HepG2 (cell line): ENCODE results near the gene SULT2B1. TPM values are rescaled to one million over a fixed set of nuclear protein-coding genes. Genes with fewer than 3 reads are reported as not detected.
A peak's percentile ranks its signal among the peaks of the same experiment; 100 is the strongest.

ENCODE experiments used
- ARNT ChIP-seq: fragments of 450-650 bp; IDR thresholded peaks from 2 replicates; pipeline ENCODE4 v1.6.1; 2017
- CHD2 ChIP-seq: IDR thresholded peaks from 2 replicates; pipeline ENCODE4 v1.6.1; 2011; ENCODE audit warnings: low read depth, low read length, improper control_type of control experiment
- FOSL2 ChIP-seq: sonication (generic); formaldehyde crosslinking; IDR thresholded peaks from 2 replicates; pipeline ENCODE4 v1.4.0; 2020; ENCODE audit warnings: missing genetic modification reagents
- HDAC1 ChIP-seq: sonication (generic); formaldehyde crosslinking; IDR thresholded peaks from 2 replicates; pipeline ENCODE4 v1.5.1; 2020; ENCODE audit warnings: mild to moderate bottlenecking, missing genetic modification reagents
- HDAC2 ChIP-seq: sonication (generic); formaldehyde crosslinking; IDR thresholded peaks from 2 replicates; pipeline ENCODE4 v1.4.0; 2020; ENCODE audit warnings: missing genetic modification reagents
- HNRNPK ChIP-seq: fragments of 200-400 bp; formaldehyde crosslinking; IDR thresholded peaks from 2 replicates; pipeline ENCODE4 v1.6.1; 2018; ENCODE audit warnings: low read length, low read depth, moderate library complexity, mild to moderate bottlenecking; ENCODE audit not compliant: poor library complexity, severe bottlenecking
- KDM2A ChIP-seq: sonication (generic); formaldehyde crosslinking; IDR thresholded peaks from 2 replicates; pipeline ENCODE4 v1.4.0; 2020; ENCODE audit warnings: low read depth, missing genetic modification reagents, borderline replicate concordance
- MTA3 ChIP-seq: sonication (generic); formaldehyde crosslinking; IDR thresholded peaks from 2 replicates; pipeline ENCODE4 v1.4.0; 2020; ENCODE audit warnings: missing genetic modification reagents
- NCOR1 ChIP-seq: fragments of 200-600 bp; sonication (generic); IDR thresholded peaks from 2 replicates; pipeline ENCODE4 v1.7.0; 2017; ENCODE audit warnings: antibody characterized with exemption, low read length, borderline replicate concordance
- NFKB2 ChIP-seq: sonication (generic); formaldehyde crosslinking; IDR thresholded peaks from 2 replicates; pipeline ENCODE4 v1.4.0; 2020; ENCODE audit warnings: missing genetic modification reagents, borderline replicate concordance
- NR2C2 ChIP-seq: sonication (generic); formaldehyde crosslinking; IDR thresholded peaks from 2 replicates; pipeline ENCODE4 v1.4.0; 2020; ENCODE audit warnings: missing genetic modification reagents, mild to moderate bottlenecking, moderate library complexity, borderline replicate concordance
- SATB2 ChIP-seq: sonication (generic); formaldehyde crosslinking; IDR thresholded peaks from 2 replicates; pipeline ENCODE4 v1.5.0; 2020; ENCODE audit warnings: missing genetic modification reagents
- SETDB1 ChIP-seq: sonication (generic); formaldehyde crosslinking; IDR thresholded peaks from 2 replicates; pipeline ENCODE4 v1.5.1; 2020; ENCODE audit warnings: missing genetic modification reagents, mild to moderate bottlenecking, borderline replicate concordance
- SMAD1 ChIP-seq: sonication (generic); formaldehyde crosslinking; IDR thresholded peaks from 2 replicates; pipeline ENCODE4 v1.4.0; 2020; ENCODE audit warnings: missing genetic modification reagents, low read depth, mild to moderate bottlenecking, borderline replicate concordance
- SMAD3 ChIP-seq: sonication (generic); formaldehyde crosslinking; IDR thresholded peaks from 2 replicates; pipeline ENCODE4 v1.4.0; 2020; ENCODE audit warnings: missing genetic modification reagents
- SUZ12 ChIP-seq: fragments of 150-350 bp; IDR thresholded peaks from 2 replicates; pipeline ENCODE4 v1.6.1; 2014; ENCODE audit warnings: low read depth, low read length
- U2AF1 ChIP-seq: fragments of 200-400 bp; formaldehyde crosslinking; optimal IDR thresholded peaks from 2 replicates; pipeline ENCODE3; 2017; ENCODE audit warnings: mild to moderate bottlenecking, low read depth, low read length
- ZNF263 ChIP-seq: sonication (generic); formaldehyde crosslinking; IDR thresholded peaks from 2 replicates; pipeline ENCODE4 v1.4.0; 2020; ENCODE audit warnings: missing genetic modification reagents
- ZNF431 ChIP-seq: sonication (generic); formaldehyde crosslinking; IDR thresholded peaks from 2 replicates; pipeline ENCODE4 v1.9.0; 2022; ENCODE audit warnings: missing genetic modification reagents, low read depth, mild to moderate bottlenecking, borderline replicate concordance
- ZNF546 ChIP-seq: sonication (generic); formaldehyde crosslinking; conservative IDR thresholded peaks from 2 replicates; pipeline ENCODE4 v1.8.1; 2023; ENCODE audit warnings: mild to moderate bottlenecking, missing genetic modification reagents
- ZNF704 ChIP-seq: sonication (generic); formaldehyde crosslinking; IDR thresholded peaks from 2 replicates; pipeline ENCODE4 v1.8.1; 2023; ENCODE audit warnings: mild to moderate bottlenecking, inconsistent platforms, moderate library complexity, missing genetic modification reagents, borderline replicate concordance
- ZNF746 ChIP-seq: sonication (generic); formaldehyde crosslinking; IDR thresholded peaks from 2 replicates; pipeline ENCODE4 v1.8.0; 2022; ENCODE audit warnings: mild to moderate bottlenecking, missing genetic modification reagents
- ZNF772 ChIP-seq: sonication (generic); formaldehyde crosslinking; IDR thresholded peaks from 2 replicates; pipeline ENCODE4 v1.5.0; 2020; ENCODE audit warnings: mild to moderate bottlenecking, missing genetic modification reagents
- polyA plus RNA-seq, 8 experiments: library from polyadenylated mRNA; depleted of rRNA in 3 of 8; stranded (reverse) in 7 of 8; unstranded in 1 of 8; fragments of >200 nt; fragmentation: Illumina TruSeq in 4 of 8; extraction: Trizol in 4 of 8; gene quantifications; 2 replicates each; pipeline versions ENCODE4 v1.2.1 to v1.2.3, GENCODE V29; 2011 to 2016; ENCODE audit warnings: low read depth in 4 of 8, missing spikeins in 1 of 8, mixed read lengths in 1 of 8; ENCODE audit not compliant: insufficient read depth in 1 of 8
- total RNA-seq, 5 experiments: library from RNA; depleted of rRNA; stranded (reverse); fragments of >200 nt; fragmentation: Illumina TruSeq; extraction: Trizol; gene quantifications; 2 replicates each; pipeline ENCODE4 v1.2.3, GENCODE V29; 2016; ENCODE audit warnings: low read depth in 1 of 5
- TF ChIP-seq, protein P1 (sequence below): sonication (generic); formaldehyde crosslinking; IDR thresholded peaks from 2 replicates; pipeline ENCODE4 v1.5.0; 2020; ENCODE audit warnings: mild to moderate bottlenecking, missing genetic modification reagents
- TF ChIP-seq, protein P2 (sequence below): IDR thresholded peaks from 2 replicates; pipeline ENCODE4 v1.6.1; 2016; ENCODE audit warnings: control low read depth
- TF ChIP-seq, protein P3 (sequence below): IDR thresholded peaks from 2 replicates; pipeline ENCODE4 v1.6.1; 2016

SULT2B1 gene
- total and polyA plus RNA-seq, 2 of the 13 experiments (the other 11 are each of a cell fraction or from before 2014, with no cell fraction given), result 0.13 TPM; not detected in 1

DNA sequence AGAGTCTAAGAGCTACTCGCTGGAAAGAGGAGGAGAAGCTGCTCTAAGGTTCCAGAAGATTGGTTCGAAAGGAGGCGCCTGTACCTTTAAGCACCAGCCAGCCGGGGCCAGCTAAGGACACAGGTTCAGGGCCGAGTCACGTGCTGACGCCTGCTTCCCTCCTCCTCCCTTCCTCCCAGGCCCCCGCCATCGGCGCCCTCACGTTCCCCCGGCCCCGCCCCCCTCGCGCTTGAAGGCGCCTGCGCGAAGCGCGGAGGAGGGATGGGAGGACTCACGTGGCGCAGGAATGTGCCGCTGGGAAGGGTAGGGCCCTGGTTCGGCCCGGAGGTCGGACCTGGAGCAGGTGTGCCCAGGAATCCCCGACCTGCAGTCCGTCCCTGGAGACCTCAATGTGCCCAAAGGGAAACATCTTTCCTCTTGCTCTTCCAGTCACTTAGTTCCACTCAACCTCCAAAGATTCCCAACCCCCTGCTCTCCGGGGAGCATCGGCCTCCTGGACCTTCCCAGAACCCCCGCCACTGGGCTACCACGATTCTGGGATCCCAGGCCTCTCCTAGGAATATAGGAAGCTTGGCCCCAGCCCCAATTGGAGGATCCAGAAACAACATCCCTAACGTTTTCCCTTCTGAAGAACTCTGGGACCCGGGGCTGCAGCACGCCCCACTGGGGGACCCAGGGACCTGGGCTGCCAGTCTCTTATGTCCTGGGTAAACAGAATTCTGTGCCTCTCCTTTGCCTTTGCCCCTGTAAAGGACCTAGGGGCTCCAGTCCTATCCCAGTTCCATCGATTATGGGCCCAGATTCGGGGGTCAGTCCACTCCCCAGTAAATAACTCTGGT lies 82.7 kb downstream of the SULT2B1 start (continued):
- TF ChIP-seq, protein P1, sequence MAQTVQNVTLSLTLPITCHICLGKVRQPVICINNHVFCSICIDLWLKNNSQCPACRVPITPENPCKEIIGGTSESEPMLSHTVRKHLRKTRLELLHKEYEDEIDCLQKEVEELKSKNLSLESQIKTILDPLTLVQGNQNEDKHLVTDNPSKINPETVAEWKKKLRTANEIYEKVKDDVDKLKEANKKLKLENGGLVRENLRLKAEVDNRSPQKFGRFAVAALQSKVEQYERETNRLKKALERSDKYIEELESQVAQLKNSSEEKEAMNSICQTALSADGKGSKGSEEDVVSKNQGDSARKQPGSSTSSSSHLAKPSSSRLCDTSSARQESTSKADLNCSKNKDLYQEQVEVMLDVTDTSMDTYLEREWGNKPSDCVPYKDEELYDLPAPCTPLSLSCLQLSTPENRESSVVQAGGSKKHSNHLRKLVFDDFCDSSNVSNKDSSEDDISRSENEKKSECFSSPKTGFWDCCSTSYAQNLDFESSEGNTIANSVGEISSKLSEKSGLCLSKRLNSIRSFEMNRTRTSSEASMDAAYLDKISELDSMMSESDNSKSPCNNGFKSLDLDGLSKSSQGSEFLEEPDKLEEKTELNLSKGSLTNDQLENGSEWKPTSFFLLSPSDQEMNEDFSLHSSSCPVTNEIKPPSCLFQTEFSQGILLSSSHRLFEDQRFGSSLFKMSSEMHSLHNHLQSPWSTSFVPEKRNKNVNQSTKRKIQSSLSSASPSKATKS (CRISPR knock-in tag), result 0 out of 2 replicates have a peak, but pooled peaks have one; percentile 20
- TF ChIP-seq SMAD3, result no peak
- TF ChIP-seq ZNF772 (CRISPR knock-in tag), result no peak
- TF ChIP-seq CHD2, result peak; percentile 48; the same call in 1 of the 2 replicates
- TF ChIP-seq ZNF704, result 0 out of 2 replicates have a peak, but pooled peaks have one; percentile 4
- TF ChIP-seq ZNF746, result peak; percentile 93
- peak; percentile 55; the same call in 1 of the 2 replicates for TF ChIP-seq HDAC2
- no peak for TF ChIP-seq ZNF431 (CRISPR knock-in tag)
- TF ChIP-seq, protein P2, sequence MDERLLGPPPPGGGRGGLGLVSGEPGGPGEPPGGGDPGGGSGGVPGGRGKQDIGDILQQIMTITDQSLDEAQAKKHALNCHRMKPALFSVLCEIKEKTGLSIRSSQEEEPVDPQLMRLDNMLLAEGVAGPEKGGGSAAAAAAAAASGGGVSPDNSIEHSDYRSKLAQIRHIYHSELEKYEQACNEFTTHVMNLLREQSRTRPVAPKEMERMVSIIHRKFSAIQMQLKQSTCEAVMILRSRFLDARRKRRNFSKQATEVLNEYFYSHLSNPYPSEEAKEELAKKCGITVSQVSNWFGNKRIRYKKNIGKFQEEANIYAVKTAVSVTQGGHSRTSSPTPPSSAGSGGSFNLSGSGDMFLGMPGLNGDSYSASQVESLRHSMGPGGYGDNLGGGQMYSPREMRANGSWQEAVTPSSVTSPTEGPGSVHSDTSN, result no peak
- TF ChIP-seq HNRNPK, result peak; percentile 23
- TF ChIP-seq NFKB2, result peak; percentile 90; the same call in 1 of the 2 replicates
- no peak for TF ChIP-seq SUZ12
- TF ChIP-seq SATB2 (CRISPR knock-in tag), result no peak
- TF ChIP-seq SMAD1 (CRISPR knock-in tag), result no peak
- TF ChIP-seq ZNF263 (CRISPR knock-in tag), result peak; percentile 100
- TF ChIP-seq SETDB1, result no peak
- peak; percentile 50 for TF ChIP-seq HDAC1
- peak; percentile 40; the same call in 1 of the 2 replicates for TF ChIP-seq FOSL2 (CRISPR knock-in tag)
- TF ChIP-seq MTA3, result no peak
- no peak for TF ChIP-seq ZNF546 (CRISPR knock-in tag)
- TF ChIP-seq ARNT, result no peak
- TF ChIP-seq, protein P3, sequence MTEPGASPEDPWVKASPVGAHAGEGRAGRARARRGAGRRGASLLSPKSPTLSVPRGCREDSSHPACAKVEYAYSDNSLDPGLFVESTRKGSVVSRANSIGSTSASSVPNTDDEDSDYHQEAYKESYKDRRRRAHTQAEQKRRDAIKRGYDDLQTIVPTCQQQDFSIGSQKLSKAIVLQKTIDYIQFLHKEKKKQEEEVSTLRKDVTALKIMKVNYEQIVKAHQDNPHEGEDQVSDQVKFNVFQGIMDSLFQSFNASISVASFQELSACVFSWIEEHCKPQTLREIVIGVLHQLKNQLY (CRISPR knock-in tag), result peak; percentile 84
- TF ChIP-seq NR2C2, result peak; percentile 64
- peak; percentile 89 for TF ChIP-seq KDM2A
- TF ChIP-seq NCOR1, result peak; percentile 74; the same call in 1 of the 2 replicates
- no peak for TF ChIP-seq U2AF1
